Measurements from ENCODE around the gene NRXN3.

The NRXN3 gene

DNA sequence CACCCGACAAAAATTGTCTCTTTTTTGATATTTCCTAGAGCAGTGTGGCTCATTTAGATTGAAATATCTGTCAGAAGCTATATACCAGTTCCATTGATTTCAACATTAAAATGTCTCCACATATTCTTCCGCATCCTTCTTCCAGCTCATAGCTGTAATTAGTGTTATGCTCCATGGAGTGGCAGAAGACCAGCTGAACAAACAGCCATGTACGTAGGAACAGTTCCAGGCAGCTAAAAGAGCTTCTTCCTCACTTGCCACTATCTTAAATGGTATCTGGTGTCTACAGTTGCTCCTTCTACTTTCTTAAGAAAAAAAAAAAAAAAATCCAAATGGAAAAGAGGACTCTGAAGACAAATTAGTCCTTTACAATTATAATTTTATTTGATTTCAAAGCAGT is 1193.1 kb downstream of the NRXN3 start:
- DNase-seq (ENCODE audit: low read depth): no peak

DNA sequence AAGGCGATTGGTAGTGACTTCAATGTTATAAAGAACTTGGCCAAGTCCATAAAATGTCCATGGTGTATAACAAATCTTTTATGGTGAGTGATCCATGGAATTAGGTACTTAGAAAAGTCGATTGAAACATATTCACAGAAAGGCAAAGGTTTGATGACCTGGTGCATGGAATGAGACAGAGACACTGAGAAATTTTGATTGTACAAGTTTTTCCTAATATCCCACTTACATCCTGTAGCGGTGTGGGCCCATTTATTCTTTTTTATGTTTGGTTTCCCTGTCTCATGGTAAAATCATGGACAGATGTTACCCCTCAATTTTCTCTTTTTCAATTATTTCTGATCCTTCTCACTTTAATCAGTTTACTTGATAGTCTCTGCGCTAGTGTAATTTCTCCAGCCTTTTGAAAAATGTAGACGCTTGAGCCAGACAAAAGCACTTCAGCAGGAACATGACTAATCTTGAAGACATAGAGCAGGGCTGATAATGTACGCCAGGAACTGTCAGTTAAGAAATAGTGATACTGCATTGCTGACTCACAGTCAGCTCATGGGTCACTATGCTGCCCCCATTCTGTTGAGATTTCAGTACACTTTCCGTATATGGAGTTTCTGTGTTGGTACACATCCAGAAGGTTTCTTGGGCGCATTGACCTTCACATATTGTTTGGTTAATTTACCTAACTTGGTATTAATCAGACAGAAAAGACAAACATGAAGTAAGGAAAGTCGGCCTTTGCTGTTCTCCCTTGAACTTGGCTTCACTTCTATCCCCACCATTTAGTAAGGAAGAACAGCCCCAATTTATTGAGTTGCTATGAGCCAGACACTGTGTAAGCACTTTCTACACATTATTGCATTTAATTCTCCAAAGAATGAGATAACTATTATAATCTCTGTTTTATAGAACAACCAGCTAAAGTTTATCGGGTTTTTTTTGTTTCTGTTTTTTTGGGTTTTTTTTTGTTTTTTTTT is 1199.5 kb downstream of the NRXN3 start:
- DNase-seq (ENCODE audit: low read depth): peak; percentile 7

DNA sequence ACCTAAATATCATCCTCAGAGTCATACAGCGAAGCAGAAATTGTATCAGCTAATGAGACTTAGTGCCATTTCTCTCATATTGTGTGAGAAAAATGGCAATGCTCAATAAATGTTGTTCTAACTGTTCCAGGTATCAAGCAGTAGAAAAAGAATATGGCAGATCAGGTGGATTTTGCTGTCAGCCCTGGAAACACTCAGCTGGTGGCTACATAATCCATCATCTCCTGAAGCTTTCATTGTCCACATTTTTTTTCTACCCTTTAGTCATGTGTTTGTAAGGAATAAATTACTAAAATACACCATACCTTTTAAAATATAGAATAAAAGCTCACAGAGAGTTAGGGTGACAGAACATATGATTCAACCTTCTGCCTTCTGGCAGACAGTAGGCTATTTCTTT is 1200.8 kb downstream of the NRXN3 start:
- no peak for DNase-seq (ENCODE audit: low read depth)

DNA sequence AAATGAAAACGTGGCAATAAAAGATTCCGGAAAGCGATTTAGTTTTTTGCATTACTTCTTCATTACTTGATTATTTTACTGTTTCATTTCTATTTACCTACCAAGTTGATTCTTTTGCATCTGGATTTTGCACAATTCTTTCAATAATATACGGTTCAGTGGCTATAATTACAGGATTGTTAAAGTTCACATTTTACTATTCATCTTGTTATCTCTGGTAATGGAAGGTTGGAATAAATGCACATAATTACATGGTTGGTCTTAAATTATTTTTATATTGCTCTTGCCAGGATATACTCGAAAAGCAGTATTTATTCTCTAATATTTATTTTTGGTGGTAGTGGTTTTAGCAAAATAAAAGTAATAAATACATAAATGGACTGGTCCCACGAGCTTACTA is 1203.3 kb downstream of the NRXN3 start:
- no peak for DNase-seq (ENCODE audit: low read depth)

DNA sequence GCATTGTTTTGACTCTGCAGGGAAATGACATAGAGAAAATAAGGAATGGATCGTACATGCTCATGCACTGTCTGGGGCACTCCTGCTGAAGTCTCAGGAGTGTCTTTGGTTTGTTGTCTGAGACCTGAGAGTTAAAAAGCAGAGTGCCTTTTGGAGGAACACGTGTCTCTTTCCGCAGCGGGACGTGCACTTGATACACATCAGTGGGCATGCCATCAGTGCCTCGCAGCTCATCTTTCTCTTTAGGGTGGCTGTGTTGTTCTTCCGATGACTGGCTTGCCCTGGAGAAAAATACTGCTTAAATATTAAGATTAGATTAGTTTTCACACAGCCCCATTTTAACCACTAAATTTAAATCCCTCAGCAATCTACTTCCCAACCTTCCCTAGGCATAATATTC is 1205.2 kb downstream of the NRXN3 start:
- DNase-seq (ENCODE audit: low read depth): no peak

DNA sequence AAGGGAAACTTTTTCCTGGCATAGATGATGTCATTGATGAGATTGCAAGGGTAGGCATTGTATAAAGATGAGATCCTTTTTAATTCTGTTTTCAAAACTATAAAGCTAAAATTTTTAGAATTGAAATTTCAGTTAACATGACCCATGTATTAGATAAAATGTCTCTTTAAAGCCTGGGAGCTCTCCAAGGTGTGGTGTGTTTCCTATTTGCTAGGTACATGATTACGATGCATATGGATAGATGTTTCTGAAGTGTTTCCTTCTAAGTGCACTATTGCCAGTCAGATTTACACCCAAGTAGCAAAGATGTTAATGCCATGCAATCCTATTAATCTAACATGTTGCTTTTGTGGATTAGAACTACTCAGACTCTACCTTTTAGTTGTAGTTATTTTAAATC is 1206.4 kb downstream of the NRXN3 start:
- no peak for DNase-seq (ENCODE audit: low read depth)

DNA sequence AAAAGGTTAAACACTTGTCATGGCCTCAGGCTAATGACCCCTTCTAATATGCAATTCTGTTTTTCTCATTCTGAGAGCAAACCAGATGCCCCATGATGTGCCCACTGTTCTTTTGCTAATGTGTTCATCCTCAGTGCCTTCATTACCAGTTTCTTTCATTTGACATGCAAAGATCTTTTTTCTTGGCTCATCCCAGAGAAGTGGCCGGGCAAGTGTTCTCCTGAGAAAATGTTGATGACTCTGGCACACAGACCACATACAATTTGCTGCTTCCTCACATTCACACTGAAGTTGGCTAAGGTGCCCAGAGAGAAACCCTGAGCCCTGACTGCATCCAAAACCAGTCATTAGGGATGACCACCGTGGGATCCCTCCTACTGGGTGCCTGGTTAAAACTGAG is 1207.8 kb downstream of the NRXN3 start:
- DNase-seq (ENCODE audit: low read depth): no peak

DNA sequence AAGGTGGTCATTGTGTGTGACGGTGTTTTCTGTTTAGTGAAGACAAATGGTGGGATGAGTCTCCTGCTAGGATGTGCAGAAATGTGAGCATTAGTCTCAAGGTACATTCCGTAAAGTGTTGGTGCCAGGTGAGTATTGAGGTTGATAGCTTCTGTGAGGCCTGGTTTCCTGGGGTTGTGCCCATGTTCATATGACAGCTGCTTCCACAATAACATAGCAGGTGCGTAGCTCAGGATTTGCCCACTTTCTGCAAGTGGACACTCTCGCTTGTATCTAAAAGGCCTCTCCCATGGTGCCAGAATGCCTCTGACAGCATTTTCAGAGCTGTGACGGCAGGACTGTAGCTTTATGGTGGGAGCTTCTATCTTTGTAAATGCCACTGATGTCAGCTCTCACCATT is 1209.1 kb downstream of the NRXN3 start:
- DNase-seq (ENCODE audit: low read depth): no peak

DNA sequence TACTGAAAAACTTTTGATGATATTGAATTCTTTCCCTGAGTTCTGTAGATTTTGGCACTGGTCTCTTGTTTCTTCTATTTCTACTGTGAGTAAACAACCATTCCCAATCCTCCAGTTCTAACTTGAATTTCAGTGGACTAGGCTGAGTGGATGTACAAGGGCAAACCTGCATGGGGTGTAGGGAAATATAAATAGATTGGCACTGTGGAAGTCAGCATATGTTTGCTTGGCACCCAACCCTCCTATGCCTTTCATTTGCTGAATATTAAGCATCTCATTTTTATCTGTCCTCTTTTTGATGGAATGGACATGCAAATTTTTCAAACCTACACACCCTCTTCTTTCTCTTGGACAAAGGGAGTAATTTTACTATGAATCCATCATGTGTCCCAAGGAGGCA is 1212.9 kb downstream of the NRXN3 start:
- no peak for DNase-seq (ENCODE audit: low read depth)

DNA sequence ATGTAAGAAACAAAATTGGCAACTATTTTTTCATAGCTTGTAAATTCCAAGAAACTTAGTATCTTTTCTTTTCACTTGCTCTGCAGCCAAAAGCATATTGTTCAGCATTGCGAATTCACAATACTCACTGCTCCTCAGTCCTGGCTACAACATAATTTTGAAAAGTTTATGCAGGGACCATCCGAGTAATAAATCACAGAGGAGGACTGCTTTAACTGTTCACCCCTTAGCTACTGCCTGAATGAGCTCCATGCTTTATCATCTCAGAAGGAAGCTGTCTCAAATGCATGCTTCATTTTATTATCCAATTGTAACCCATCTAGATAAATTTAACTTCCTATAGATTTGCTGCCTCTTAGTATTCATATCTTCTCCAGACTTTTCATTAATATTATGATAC is 1213.3 kb downstream of the NRXN3 start:
- no peak for DNase-seq (ENCODE audit: low read depth)

DNA sequence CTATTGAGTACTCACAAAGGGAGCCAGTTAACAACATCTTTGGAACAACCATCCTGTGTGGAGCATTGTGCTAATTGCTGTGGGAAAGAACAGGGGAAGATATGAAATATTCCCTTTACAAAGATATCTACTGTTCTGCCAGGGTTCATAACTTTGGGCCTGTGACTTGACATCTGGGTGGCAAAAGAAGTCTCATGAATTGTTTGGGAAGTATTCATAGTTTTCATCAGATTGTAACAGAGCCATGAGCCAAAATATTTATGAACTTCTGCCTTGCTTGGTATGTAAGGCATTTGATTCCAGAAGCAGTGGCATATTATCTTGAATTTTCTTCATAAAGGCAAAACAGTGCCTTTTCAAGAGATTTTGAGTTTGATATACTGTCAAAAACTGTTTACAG is 1224.9 kb downstream of the NRXN3 start:
- DNase-seq (ENCODE audit: low read depth): peak; percentile 37

DNA sequence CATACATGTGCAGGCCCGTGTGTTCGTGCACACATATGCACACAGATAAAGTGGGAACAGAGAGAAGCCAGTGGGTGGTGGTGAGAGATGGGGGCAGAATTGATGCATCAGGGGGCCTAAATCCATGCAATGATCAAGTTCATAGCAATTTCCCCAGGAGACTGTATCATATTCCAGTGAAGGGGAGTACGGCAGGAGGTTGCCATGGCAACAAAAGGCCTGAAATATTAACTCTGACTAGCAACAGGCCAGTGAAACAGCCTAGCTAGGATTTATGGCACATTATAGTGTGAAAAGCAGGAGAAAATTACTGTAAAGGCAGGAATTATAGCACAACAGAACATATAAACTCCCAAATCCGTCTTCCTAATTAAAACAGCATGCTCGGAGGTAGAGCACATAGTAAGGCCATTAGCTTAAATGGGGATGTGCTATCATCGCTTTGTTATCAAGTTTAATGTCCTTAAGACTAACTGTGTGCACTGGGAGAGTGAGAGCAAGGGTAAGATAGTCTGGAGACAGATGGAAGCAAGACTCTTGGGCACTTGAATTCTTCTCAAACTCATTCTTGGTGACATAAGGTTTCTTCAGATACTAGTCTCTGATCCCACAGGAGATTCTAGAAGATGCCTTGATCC is 1234.8 kb downstream of the NRXN3 start:
- DNase-seq (ENCODE audit: low read depth): no peak

DNA sequence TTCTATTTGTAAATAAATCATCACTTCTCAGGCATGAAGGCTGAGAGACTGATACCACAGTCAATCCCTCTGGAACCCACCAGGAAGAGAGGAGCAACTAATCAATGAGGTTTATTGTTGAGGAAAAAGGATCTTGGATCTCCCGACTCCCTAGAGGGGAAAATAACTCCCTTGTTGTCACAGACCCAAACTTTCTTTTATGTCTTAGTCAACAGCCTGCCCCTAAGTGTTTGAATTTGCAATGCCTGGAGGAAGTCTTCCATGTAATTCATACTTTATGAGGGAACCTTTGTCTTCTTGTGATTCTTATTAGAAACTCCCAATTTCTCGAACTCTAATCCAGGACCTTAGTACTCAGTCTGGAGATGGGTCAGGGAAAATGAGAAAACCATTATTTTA is 1235.3 kb downstream of the NRXN3 start:
- no peak for DNase-seq (ENCODE audit: low read depth)

DNA sequence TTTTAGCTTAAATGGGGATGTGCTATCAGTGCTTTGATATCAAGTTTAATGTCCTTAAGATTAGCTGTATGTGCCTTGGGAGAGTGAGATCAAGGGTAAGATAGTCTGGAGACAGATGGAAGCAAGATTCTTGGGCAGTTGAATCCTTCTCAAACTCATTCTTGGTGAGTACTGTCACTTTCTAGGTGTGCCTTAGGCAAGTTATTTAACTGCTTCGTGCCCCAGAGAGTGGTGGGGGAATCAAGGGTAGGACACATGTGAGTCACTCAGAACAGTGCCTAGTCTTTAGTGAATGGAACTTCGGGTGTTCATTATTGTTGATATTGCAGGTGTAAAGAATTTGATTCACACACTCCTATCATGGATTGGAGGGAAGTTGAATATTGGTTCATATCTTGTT is 1237.4 kb downstream of the NRXN3 start:
- no peak for DNase-seq (ENCODE audit: low read depth)

DNA sequence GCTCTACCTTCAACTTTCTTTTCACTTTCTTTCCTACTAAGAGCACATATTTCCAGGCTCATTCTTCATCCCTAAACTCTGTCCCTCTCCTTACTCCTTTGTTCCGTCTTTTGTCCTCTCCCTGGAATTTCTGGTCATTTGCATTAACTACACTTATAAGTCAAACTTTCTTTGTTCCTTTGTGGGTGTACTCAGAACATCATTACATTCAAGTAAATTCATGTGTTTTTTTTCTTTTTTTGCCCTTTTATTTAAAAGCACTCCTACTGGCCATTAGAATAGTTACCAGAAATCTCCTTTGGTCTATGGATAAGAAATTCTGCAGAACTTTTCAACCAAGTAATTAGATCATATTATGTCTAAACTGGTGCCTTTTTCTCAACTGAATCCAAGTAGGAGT is 1238.5 kb downstream of the NRXN3 start:
- DNase-seq (ENCODE audit: low read depth): no peak

DNA sequence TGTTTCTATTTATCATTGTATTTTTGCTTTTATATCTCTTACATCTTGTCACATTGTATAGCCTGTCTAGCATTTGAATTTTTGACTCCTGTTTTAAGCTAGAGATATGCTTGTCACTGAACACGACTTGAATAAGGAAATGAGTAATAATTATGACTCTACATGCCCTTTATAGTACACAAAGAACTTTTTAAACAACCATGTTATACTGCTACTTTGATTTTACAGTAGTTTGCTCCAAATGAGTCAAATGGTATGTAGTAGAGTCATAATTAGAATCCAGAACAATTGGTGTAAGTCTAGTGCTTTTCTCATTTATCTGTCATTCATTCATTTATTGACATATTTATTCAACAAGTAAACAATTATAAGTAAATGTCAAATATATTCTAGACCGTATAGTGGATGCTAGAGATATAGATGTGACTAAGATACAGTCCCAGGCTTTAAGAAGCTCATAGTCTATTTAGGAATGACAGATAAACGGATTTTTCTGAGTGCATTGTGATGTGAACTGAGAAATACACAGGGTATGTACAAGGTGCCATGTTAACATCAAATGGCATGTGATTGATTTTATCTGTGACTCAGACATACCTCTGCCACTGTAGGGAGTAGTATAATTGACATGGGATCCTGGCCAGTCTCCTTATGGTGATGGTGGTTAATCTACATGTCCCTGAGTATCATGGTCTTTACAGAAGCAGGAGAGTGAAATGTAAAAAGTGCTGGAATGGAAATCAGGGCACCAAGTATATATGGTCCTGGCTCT is 1241.4 kb downstream of the NRXN3 start:
- no peak for DNase-seq (ENCODE audit: low read depth)

DNA sequence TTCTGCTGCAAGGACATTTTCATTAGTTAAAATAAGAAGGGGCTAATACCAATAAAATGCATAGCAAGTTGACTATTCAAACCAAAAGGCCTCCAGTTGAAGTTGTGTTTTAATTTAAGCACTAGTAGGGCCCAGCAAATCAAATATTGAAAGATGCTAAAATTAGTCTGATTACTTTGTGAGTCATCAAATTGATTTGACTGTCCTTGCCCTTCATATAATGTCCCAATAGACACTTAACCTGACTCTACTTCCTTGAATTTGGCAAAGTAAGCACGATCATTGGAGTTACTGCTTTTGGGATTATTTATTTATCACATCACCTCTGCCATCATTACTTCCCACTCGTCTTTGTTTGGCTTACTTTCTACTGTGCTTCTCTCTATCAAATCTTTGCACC is 1242.6 kb downstream of the NRXN3 start:
- no peak for DNase-seq (ENCODE audit: low read depth)

DNA sequence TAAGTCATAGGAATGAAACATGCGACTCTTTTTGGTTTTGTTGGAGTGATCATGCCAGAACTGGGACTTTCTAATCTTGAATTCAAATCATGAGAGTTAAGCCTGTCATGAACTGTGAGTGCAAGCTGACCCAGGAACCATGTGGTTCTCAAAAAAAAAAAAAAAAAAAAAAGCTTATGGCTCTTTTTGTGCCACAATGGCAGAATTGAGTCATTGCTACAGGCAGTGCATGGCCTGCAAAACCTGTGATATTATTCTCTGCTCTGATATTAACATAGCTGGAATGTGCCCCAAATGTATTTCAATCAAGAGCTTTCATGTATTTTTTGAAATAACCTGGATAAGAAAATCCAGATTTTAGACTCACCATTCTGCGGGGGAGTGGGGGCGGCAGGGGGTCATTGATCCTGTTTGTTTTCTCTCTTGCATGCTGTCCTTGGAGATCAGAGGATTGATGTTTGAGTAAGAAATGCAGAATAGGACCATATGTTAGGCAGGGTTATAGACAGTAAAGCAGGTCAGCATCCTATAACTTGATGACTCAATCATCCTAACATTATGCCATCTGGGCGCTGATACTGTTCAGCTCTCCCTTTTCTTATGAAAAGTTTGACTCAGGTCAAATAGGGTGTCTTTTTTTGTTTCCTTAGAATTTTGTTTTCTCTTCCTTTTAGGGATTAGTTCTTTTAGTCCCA is 1243.7 kb downstream of the NRXN3 start:
- no peak for DNase-seq (ENCODE audit: low read depth)

DNA sequence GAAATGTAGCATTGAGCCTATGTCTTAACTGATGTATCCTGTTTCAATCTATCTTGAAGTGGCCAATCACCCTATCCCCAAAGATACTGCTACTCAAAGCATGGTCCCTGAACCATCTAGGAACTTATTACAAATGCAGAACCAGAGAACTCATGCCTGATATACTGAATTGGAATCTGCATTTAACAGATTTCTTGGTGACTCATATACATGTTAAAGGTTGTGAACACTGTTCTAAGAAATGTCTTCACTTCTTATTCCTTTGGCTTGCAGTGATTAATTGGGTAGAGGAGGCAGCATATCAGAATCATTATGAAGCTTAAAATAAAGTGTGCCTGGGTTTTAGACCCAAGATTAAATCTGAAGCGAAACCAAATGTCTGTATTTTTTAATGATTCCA is 1245.6 kb downstream of the NRXN3 start:
- DNase-seq (ENCODE audit: low read depth): no peak

DNA sequence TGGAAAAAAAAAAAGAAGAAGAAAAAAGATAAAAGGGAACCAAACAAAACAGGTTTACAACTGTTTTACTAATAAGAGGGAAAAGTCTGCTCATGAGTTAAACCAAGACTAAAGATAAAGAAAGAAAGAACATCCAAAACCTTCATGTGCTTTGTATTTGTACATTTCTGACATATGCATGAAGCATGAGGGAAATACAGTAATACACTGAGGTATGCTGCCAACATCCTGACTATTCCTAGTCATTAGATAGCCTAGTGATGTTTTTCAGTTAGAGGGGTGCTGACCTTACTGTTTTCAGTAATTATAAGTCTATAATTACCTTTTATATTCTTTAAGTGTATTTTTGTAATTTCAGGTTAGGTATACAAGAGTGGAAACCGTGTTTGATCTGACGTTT is 1247.8 kb downstream of the NRXN3 start:
- no peak for DNase-seq (ENCODE audit: low read depth)

DNA sequence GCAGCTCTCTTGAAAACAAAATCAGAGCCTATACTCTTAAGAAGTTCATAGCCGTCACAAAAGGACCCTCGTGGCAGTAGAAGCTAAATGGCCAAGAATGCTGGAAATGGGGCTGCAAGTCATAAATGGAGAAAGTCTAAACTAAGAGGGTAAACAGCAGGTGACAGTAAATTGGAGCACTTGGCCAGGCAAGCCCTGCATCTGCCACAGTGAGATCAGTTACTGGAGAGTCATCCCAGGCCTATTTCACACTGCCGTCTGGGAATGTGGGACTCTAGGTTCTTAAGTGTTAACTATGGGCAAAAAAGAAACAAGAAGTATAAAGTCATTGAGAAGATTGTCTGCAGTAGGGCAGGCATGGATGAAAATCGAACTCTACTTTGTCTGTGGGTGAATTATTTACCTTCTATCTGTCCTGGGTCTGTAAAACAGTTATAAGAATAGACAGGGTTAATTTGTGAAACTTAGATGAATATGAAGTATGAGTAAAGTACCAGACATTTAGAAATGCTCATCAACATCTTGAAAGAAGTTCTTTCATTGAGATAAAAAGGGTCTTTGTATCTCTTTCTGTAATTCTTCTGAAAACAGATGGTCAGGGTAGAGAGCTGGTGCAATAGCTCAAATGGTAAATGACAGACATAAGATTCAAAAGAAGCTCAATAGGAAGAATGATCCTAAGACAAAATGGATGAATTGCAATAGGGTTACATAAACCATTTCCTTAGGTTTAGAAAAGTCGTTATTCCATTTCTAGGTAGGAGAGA is 1248.7 kb downstream of the NRXN3 start:
- DNase-seq (ENCODE audit: low read depth): no peak

All from GM04503 (cell line).